Lung microvascular endothelial cell (primary cell): ENCODE measurements around the gene PPP1R18. TPM values are rescaled to one million over a fixed set of nuclear protein-coding genes. Genes with fewer than 3 reads are reported as not detected.
"Not testable (repeated sequence)": the region's sequence is repeated elsewhere in the genome, so short reads cannot be mapped to it uniquely, and the experiment has no call there.

Experiments
- DNase-seq, 2 donors: peaks; one replicate each; pipeline versions ENCODE4 v3.0.0 to v3.0.0-alpha.2; 2010; ENCODE audit warnings: low read depth in 2 of 2
- total RNA-seq: library from RNA; depleted of rRNA; stranded (reverse); fragments of >200 nt; gene quantifications from 2 replicates; pipeline ENCODE4 v1.2.1, GENCODE V29; 2014

PPP1R18 gene
- total RNA-seq, 1 donor from 2014 or later, result 31.5 TPM

DNA sequence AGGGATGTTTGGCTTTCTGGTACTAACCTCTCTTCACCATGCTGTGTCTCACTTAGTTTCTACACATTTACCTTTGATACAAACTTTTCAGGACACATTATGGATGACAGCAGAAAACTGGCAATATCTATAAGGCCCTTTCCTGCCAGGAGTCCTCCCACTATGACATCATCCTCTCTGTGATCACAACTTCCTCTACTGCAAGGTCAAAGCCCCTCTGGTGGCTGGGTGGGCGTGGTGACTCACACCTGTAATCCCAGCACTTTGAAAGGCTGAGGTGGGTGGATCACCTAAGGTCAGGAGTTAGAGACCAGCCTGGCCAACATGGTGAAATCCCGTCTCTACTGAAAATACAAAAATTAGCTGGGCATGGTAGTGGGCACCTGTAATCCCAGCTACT is 20.1 kb downstream of the PPP1R18 start:
- peak; percentile 33 to 55 for DNase-seq

DNA sequence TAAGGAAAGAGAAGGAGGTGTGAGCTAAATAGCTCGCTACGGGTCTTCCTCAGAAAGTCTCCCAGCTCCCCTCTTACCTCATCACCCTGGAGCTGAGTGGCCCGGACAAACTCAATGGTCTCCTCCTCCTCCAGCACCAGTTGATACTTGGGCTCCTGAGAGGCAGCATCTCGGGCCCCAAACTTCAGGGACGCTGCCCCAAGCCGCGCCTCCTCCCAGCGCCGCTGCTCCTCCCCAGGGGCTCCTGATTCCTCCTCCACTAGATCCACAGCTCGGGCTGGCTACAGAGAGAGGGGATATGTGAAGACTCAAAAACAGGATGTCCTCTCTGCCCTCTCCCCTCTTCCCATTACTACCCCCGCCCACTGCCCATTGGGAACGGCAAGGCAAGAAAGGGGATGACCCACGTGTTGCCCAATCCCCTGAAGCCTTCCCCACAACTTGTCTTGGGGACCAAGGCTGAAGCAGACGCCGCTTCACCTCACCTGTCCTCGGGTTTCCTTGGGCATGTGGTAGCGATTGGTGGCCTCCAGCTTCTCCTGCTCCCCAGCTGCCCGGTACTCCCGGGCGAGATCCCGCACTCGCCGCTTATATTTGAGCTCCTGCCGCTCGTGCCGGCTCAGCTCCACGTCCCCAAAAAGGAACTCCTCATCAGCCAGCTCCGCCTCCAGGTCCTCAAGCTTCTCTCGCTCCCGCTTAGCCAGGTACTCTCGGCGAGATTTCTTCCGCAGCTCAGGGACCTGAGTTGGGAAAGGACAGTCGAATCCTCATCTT is 21.3 kb downstream of the PPP1R18 start:
- no peak for DNase-seq

DNA sequence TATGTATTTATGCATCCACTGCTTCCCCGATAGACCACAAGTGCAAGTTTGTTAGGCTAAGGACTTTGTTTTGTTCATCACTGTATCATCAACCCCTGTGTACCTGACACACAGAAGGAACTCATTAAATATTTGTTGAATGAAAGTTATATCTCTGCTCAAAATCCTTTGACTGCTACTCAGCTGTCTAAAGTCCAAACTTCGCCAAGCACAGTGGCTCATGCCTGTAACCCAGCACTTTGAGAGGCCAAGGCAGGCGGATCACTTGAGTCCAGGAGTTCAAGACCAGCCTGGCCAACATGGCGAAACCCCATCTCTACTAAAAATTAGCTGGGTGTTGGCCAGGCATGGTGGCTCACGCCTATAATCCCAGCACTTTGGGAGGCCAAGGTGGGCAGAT is 28.5 kb downstream of the PPP1R18 start:
- not testable (repeated sequence) for DNase-seq

DNA sequence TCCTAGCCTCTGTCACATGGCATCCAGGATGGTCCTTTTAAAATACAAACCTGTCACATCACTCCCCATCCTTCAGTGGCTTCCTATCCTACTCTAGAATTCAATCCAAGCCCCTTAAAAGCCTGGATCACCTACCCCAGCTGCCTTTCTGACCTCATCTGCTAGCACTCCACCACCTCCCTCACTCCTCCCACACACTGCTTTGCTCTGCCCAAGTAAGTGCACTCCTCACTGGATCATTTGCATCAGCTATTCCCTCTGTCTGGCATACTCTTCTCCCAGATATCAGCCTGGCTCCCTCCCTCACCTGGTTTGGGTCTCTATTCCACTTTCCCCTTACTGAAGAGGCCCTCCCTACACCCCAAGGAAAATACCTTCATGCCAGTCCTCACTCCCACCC is 29.0 kb downstream of the PPP1R18 start:
- no peak for DNase-seq

DNA sequence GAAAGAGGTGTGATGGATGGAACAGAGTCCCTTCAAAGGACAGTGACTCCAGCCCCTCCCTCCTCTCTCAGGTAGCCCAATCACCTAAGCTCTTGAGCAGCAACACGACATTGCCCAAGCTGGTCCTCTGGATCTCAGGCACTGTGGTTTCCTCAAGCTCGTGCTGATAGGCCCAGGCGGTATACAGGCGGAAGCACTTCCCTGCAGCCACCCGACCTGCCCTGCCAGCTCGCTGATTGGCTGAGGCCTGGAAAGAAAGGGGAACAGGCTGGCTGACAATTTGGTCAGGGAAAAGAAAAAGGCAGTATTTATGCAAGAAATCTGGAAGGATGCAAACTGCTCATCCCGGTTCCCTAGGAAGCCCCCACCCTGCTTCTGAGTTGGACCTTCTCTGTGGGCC is 29.9 kb downstream of the PPP1R18 start:
- no peak for DNase-seq

DNA sequence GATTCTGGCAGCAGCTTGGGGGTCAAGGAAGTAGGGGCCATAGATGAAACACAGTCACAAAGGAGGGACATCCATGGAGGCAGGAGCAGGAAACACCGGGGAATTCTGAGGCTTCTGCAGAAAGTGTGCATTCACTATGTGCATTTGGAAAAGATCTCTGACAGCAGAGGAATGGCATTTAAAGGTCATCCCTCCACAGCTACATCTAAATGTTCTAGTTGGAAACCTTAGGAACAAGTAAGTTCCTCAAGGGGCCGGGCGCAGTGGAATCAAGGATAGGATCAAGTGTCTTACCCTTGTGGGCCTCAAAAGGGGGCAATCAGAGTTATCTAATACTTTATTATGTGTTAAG is 30.7 kb downstream of the PPP1R18 start:
- DNase-seq, result no peak

DNA sequence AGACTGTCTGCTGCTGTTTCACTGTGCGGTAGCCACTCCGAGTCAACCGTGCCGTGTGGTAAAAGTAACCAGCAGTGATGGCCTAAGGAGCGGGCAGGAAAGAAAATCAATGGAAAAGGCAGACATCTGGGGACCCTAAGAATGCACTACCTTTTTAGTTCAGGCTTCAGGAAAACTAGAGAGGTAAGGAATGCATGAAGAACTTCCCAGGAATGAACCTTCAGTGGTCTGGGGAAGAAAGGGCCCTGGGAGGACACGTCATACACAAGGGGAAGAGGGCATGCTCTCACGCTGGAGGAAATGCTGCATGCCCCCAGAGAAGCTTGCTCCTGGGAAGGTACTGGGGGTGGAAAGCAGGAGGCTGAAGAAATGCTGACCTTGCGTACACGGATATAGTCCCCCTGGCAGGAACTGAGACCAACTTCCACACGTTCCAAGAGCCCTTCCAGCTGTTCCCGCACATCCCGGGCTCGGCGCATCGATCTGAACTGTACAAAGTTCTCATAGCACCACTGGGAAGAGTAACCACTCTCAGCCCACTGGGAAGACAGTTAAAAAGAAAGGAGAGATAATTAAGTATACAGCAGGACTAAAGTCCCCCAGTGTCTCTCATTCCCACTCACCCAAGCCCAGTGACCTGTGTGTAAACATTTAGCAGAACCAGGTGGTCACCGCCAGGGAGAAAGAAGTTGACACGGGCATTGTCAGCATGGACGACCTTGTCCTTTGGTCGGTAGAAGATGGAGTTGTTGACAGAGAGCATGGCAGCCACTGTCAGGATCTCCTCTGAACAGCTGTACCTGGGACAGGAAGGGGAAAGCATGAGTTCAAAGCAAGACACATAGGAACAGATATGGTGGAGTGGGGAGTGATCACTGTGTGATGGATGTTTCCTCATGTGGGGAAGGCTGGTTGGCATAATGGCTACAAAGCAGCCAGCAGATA is 31.4 kb downstream of the PPP1R18 start:
- no peak for DNase-seq

DNA sequence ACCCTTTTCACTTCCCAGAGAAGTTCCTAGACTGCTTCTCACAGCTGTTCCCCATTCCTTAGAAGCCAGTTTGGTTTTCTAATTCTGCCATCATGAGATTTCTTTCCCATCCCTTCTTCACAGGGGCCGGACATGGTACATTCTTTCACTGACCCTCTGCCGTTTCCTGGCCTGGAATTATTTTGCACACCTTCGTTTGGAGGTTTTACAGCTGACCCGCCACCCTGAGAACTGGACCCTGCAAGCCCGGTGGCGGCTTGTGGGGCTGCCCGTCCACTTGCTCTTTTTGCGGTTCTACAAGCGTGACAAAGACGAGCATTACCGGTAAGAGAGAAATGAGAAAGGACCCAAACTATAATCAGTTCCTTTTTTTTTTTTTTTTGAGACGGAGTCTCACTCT is 35.3 kb downstream of the PPP1R18 start:
- no peak for DNase-seq

DNA sequence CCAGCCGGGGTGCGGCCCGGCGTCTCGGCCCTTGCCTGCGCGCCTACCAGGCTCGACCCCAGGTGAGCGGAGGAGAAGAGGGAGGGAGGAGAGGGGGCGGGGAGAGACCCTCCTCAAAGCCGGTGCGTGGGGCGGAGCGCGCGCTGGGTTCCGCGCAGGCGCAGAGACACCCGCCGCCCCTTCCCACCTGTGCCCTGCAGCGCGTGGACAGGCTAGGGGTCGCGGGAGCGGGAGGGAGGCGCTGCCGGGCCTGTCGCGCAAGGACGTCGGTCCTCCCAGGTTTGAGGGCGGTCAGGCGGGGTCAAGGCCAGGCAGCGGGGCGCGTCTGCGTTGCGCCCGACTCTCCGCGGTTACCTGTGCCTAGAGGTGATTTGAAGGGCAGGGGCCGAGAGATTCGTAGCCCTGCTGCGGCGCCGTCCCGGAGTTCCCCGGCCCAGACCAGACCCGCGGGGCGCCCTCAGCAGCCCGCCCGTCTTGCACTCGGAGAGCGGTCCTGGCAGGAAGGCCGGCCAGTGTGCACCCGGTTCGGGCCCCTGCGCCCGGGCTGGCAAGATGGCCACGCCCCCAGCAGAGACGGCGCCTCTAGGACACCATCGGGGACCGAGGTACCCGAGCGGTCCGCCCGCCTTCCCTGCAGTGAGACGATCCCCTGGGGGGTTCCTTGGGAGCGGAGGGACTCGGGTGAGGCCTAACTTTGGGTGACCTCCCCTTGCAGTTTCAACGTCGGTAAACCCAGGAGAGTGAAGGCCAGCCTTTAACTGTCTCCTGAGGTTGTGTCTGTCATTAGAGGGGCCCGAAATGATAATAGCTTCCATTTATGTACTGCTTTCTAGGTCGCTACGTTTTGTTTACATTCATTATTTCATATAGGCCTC is 39.0 kb downstream of the PPP1R18 start:
- DNase-seq, result peak; percentile 65 to 77

DNA sequence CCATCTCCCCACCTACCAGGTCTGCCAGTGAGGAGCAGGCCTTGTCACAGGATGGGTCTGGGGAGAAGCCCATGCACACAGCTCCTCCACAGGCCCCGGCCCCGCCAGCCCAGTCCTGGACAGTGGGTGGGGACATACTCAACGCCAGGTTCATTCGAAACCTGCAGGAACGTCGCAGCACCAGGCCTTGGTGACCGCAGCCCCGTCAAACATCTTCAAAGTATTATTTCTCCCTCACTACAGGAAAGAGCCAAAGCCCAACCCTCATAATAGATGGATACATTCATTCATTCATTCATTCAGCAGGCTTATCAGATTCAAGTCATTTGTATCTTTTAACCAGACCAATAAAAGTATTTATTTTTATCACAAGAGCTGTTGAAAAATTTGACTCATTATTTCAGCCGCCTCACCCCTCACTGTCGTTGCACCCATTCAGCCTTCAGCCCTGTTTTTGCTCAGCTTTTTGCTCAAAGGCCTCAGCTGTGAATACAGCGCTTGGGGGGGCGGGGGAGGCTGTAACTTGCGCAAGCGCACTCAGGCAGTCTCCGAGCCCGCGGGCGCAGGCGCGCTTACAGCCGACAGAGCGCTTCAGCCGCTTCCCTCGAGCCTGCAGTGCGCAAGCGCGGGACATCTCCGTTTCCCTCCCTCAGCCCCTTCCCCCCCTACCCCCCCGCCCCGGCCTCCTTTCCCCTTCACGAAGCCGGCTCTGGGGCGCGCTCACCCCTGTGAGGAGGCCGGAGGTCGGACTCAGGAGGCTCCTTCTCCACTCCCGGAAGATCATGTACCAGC is 39.8 kb downstream of the PPP1R18 start, which contains the start of gene C6orf136:
Gene C6orf136 (plus strand): TSS at position 684 of the 792 bp plus-strand sequence. CDS start 99 bp downstream, at position 783.
- DNase-seq, result peak; percentile 94 to 97

DNA sequence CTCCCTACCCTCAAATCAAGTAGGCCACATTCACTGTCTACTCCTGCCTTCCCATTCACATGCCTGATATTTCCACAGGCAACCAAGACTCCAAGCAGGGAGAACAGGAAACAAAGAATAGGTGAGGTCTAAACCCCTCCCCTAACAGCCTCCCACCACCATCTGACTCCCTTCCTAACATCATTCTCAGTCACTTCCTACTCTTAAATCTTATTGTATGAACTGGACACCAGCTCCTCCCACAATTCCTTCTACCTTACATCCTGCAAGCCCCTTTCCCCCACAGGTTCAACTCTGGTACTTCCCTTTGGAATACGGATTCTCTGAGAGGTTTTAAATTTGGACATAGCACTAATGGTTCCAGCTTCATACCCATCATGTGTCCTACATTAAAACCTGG is 40.5 kb downstream of the PPP1R18 start:
- no peak for DNase-seq

DNA sequence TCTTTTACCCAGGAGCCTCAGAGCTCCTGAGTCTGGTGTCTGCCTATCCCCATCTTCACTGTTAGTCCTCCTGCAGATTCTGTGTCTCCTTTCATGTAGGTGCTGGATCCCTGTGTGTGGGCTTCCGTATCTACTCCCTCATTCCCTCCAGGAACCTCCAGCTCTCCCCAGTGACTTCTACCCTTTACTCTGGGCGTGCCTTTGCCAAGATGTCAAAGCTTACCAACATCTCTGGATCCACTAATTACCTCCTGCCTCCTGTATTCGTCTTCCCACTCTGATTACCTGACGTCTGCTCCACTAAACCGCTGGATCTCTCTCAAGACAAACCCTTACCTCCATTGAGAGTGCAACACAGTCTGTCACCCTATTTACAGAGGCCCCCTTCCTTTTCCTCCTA is 41.7 kb downstream of the PPP1R18 start:
- DNase-seq, result no peak

DNA sequence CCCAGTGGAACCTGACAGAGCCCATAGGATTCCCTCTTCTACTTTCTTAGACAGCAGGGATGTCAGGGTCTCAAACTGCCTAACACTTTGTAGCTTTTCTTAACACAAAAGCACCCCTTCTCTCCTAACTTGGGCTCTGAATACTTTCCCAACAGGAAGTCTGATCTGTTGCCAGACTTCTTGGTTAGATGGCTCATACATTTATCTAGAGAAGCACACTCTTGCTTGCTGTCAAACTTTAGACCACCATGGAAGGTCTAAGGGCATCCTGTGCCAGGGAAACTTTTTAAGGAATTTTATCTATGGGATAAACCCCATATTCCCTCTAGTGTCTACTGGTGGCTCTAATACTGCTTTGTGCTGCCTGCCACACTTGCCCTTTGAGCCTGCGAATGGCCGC is 42.8 kb downstream of the PPP1R18 start:
- peak in 1 of 2 donors; percentile 15 for DNase-seq

DNA sequence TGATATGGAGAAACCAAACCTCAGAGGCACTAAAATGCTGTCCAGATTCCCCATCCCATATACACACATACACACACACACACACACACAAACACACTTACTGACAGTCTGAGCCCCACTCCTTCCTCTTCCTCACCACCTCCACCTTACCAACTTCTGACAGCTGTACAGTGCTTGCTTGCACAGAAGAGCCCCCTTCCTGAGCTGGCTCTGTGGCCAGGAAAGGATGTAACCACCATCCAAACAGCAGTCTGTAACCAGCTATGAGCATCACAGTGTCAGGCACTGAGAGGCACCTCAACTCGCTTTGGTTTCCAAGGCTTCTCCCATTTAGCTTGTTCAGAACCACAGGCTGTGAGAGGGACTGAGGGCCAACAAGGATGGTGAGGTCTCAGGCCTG is 45.4 kb downstream of the PPP1R18 start:
- DNase-seq, result no peak

DNA sequence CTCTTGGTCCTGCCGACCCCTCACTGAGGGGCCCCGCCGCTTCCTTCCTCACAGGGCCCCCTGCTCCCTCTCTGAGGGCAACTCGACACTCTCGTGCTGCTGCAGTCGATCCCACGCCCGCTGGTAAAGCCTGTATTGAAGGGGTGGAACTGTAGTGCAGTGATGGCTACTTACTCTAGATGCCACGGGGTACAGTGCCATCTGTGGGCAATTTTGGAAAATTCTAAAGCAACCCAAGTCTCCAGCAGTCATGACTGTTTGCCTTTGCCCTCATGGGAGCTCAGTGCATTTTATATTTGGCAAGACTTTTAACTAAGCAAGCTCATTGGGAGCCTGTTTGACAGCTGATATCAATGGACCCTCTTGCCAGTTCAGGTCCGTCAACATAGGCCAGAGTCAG is 46.0 kb downstream of the PPP1R18 start:
- DNase-seq, result no peak

DNA sequence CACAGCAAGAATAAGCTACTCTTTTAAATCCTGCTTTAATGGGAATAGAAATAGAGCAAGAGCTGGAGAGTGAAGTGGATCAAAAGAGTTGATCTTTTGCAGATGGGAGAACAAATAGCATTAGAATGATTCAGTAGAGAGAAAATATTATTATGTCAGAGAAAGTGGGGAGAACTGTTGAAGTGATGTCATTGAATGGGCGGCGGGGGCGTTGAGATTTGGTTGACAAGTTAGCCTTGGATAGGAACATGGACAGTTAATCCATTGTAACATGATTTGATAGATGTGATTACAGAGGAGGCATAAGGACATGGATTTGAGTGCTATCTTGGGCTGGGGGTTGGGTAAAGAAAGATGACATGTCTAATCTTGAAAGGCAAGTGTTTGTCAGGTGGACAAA is 50.6 kb downstream of the PPP1R18 start:
- DNase-seq, result no peak

DNA sequence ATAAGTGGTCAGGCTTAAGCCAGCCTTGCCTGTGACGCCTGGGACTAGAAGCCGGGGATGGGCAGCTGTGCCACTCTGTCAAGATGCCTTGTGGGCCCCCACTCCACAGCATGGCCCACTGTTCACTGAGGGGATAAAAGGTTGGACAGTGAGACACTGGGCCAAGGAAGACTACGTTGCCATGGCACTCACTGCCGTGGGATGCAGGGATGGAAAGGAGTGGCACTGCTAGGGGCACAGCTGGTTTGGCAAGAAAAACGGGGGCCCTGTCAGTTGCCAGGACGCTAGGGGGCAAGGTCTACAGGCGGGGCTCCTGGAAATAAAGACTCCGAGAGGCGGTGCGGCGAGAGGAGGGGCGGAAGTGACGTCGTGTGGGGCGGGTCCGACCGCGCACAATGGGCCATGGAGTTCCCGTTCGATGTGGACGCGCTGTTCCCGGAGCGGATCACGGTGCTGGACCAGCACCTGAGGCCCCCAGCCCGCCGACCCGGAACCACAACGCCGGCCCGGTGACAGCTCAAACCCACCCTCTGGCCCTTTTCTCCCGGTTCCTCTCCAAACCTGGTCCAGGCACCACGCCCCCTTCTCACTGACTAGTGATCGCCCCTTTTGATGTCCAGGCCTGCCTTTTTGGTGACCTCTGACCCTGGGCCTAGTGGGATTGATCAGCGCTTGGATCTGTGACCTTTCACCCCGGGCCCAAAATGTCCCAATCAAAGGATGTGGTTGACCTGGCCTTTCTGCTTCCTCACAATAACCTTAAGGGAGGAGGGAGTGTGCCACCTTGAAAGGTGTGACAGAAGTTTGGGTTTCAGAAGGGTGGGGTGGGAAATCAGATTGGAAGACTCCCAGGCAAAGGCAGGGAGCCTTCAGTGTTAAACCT is 59.7 kb downstream of the PPP1R18 start, which contains the start of gene ATAT1:
Gene ATAT1 (plus strand): TSS at position 391 of the 883 bp plus-strand sequence.
- peak; percentile 84 to 90 for DNase-seq
